Parathyroid adenoma (tissue), 2 donors: ENCODE results near the gene CCDC197.

Source experiments
- H2AFZ ChIP-seq: fragments of 300-600 bp; sonication (generic); one replicate; pipeline ENCODE4 v1.7.0; 2017; ENCODE audit warnings: antibody characterized with exemption, mild to moderate bottlenecking
- H3K27ac ChIP-seq: fragments of 300-600 bp; sonication (generic); one replicate; pipeline ENCODE4 v1.7.0; 2017
- H3K27me3 ChIP-seq: fragments of 300-600 bp; sonication (generic); one replicate; pipeline ENCODE4 v1.7.0; 2017; ENCODE audit warnings: low read length; ENCODE audit not compliant: control insufficient read depth, insufficient read depth
- H3K36me3 ChIP-seq: fragments of 300-600 bp; sonication (generic); one replicate; pipeline ENCODE4 v1.7.0; 2017; ENCODE audit warnings: low read length; ENCODE audit not compliant: control insufficient read depth, insufficient read depth
- H3K4me1 ChIP-seq: fragments of 300-600 bp; sonication (generic); one replicate; pipeline ENCODE4 v1.7.0; 2017; ENCODE audit warnings: control low read depth
- H3K4me2 ChIP-seq: fragments of 300-600 bp; sonication (generic); one replicate; pipeline ENCODE4 v1.7.0; 2017; ENCODE audit warnings: low read length
- H3K4me3 ChIP-seq: fragments of 300-600 bp; sonication (generic); one replicate; pipeline ENCODE4 v1.7.0; 2017; ENCODE audit warnings: low read depth, low read length
- H3K79me2 ChIP-seq: fragments of 300-600 bp; sonication (generic); one replicate; pipeline ENCODE4 v1.7.0; 2017; ENCODE audit warnings: control low read depth
- H3K9ac ChIP-seq: fragments of 300-600 bp; sonication (generic); one replicate; pipeline ENCODE4 v1.7.0; 2017; ENCODE audit warnings: mild to moderate bottlenecking
- H3K9me3 ChIP-seq: fragments of 300-600 bp; sonication (generic); one replicate; pipeline ENCODE4 v1.7.0; 2017; ENCODE audit warnings: low read length; ENCODE audit not compliant: control insufficient read depth
- TF ChIP-seq, protein P1 (sequence below): fragments of 300-600 bp; sonication (generic); IDR thresholded peaks from one replicate; pipeline ENCODE4 v1.7.0; 2017; ENCODE audit warnings: antibody characterized with exemption, mild to moderate bottlenecking
- donor health status: primary hyperparathyroidism.

The CCDC197 gene

DNA sequence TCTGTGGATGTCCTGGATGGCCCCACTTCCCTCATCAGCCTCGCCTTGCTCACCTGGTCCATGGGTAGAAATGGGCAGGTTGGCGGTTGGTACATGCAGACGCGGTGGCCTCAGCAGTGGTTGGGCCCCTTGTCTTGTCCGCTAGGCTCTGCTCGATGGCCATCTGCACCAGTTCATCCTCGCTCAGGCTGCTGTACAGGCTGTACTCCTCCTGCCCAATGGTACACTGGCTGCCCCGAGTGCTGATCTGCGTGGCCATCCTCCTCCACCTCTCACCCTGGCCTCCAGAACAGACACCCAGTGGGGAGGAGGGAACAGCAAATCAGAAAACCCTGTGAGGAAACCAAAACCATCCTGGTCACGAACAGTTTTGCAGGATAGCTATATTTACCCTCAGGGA lies 32.8 kb upstream of the CCDC197 start:
- peaks cover 13% of the 10 kb centered on the region for H3K4me1 ChIP-seq
- H3K4me3 ChIP-seq = no peak overlapping the region
- no peak overlapping the region for H3K27ac ChIP-seq
- H3K9me3 ChIP-seq = no peaks in the 10 kb centered on the region
- H2AFZ ChIP-seq = no peak overlapping the region
- TF ChIP-seq, protein P1, sequence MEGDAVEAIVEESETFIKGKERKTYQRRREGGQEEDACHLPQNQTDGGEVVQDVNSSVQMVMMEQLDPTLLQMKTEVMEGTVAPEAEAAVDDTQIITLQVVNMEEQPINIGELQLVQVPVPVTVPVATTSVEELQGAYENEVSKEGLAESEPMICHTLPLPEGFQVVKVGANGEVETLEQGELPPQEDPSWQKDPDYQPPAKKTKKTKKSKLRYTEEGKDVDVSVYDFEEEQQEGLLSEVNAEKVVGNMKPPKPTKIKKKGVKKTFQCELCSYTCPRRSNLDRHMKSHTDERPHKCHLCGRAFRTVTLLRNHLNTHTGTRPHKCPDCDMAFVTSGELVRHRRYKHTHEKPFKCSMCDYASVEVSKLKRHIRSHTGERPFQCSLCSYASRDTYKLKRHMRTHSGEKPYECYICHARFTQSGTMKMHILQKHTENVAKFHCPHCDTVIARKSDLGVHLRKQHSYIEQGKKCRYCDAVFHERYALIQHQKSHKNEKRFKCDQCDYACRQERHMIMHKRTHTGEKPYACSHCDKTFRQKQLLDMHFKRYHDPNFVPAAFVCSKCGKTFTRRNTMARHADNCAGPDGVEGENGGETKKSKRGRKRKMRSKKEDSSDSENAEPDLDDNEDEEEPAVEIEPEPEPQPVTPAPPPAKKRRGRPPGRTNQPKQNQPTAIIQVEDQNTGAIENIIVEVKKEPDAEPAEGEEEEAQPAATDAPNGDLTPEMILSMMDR = no peak
- no peaks in the 10 kb centered on the region for H3K27me3 ChIP-seq
- H3K79me2 ChIP-seq = no peaks in the 10 kb centered on the region
- H3K4me2 ChIP-seq = no peak overlapping the region
- no peak overlapping the region for H3K9ac ChIP-seq
- H3K36me3 ChIP-seq = no peaks in the 10 kb centered on the region

DNA sequence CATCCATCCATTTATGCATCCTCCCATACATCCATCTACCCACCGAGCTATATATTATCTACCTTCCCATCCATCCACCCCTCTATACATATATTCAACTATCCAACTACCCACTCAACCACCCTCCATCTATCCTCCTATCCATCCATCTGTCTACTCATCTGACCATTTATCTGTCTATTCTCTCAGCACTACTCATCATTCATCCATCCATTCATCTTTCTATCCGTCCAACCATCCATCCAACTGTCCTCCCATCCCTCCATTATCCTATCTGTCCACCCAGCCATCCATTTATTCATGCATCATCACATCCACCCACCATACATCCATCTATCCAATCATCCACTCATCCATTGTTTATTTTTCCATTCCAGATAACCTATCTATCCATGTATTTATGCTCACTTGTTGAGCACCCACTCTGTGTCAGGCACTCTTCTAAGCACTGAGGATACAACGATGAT lies 32.2 kb upstream of the CCDC197 start:
- no peaks in the 10 kb centered on the region for H3K27me3 ChIP-seq
- no peak overlapping the region for H3K9ac ChIP-seq
- TF ChIP-seq, protein P1 = no peak
- H3K4me2 ChIP-seq = no peak overlapping the region
- no peaks in the 10 kb centered on the region for H3K9me3 ChIP-seq
- no peak overlapping the region for H3K4me3 ChIP-seq
- H3K27ac ChIP-seq = no peak overlapping the region
- H2AFZ ChIP-seq = no peak overlapping the region
- no peaks in the 10 kb centered on the region for H3K36me3 ChIP-seq
- no peaks in the 10 kb centered on the region for H3K79me2 ChIP-seq
- H3K4me1 ChIP-seq = peaks cover 9% of the 10 kb centered on the region

DNA sequence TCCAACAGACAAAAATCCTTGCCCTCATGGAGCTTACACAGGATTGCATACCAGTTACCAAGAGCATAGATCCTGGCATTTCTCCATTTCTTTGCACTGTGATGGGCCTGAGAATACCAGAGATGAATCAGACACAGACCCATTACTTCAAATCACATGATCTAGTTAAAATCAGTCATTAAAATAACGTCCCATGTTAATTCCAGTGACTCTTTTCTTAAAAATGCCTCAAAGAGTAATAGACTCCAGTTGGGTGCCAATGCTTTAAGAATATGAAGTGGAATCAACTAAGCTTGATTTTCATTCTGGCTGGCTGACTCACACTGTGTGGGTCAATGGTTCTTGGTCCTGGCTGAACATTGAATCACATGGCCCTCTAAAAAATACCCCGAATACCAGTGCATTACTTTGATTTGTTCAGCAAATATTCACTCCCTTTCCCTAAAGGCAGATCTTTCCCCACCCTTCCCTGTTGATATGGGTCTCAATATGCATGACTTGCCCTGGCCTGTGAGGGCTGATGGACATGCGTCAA lies 31.7 kb upstream of the CCDC197 start:
- H3K9ac ChIP-seq = no peak overlapping the region
- H3K36me3 ChIP-seq = no peaks in the 10 kb centered on the region
- no peak overlapping the region for H3K27ac ChIP-seq
- H3K4me3 ChIP-seq = no peak overlapping the region
- H3K9me3 ChIP-seq = no peaks in the 10 kb centered on the region
- TF ChIP-seq, protein P1 = no peak
- H3K79me2 ChIP-seq = no peaks in the 10 kb centered on the region
- no peak overlapping the region for H2AFZ ChIP-seq
- no peak overlapping the region for H3K4me2 ChIP-seq
- no peaks in the 10 kb centered on the region for H3K27me3 ChIP-seq
- peaks cover 9% of the 10 kb centered on the region for H3K4me1 ChIP-seq

GRCh38 chr14:93965946-93966474 lies 31.1 kb upstream of the CCDC197 start:
- Histone ChIP-seq H3K9me3 (no peaks in the 10 kb centered on the region), H3K4me3 (no peak overlapping the region), H3K36me3 (no peaks in the 10 kb centered on the region), H3K79me2 (no peaks in the 10 kb centered on the region), H3K27me3 (no peaks in the 10 kb centered on the region), H3K4me2 (no peak overlapping the region), H2AFZ (no peak overlapping the region), H3K4me1 (peaks cover 9% of the 10 kb centered on the region), H3K27ac (no peak overlapping the region), H3K9ac (no peak overlapping the region)
- TF ChIP-seq, protein P1 = no peak
